ENCODE data around the gene PRMT7.

PRMT7 gene

GRCh38 chr16:68351463-68351862 is 40.6 kb downstream of the PRMT7 start:
- no peak for DNase-seq (ENCODE audit: low read depth)
- no peak for TF ChIP-seq CTCF (IDR thresholded peaks at IDR 0.05; ENCODE audit: control insufficient read depth, insufficient read depth, low read depth, low read length, missing control alignments)
- H3K4me3 ChIP-seq (ENCODE audit: control insufficient read depth, low read depth, low read length) = no peak overlapping the region

- H3K4me3 ChIP-seq (ENCODE audit: control insufficient read depth, low read depth, low read length) = no peak overlapping the region
- DNase-seq (ENCODE audit: low read depth) = no peak
Observed at GRCh38 chr16:68351991-68352431, 41.2 kb downstream of the PRMT7 start.

GRCh38 chr16:68353366-68353765 is 42.5 kb downstream of the PRMT7 start:
- no peak for DNase-seq (ENCODE audit: low read depth)
- TF ChIP-seq CTCF (IDR thresholded peaks at IDR 0.05; ENCODE audit: control insufficient read depth, insufficient read depth, low read depth, low read length, missing control alignments) = no peak
- H3K4me3 ChIP-seq (ENCODE audit: control insufficient read depth, low read depth, low read length) = no peak overlapping the region

More at GRCh38 chr16:68351991-68352431, 41.2 kb downstream of the PRMT7 start:
- TF ChIP-seq CTCF (IDR thresholded peaks at IDR 0.05; ENCODE audit: control insufficient read depth, insufficient read depth, low read depth, low read length, missing control alignments) = no peak

GRCh38 chr16:68354816-68355215 is 44.0 kb downstream of the PRMT7 start:
- DNase-seq (ENCODE audit: low read depth) = no peak
- no peak for TF ChIP-seq CTCF (IDR thresholded peaks at IDR 0.05; ENCODE audit: control insufficient read depth, insufficient read depth, low read depth, low read length, missing control alignments)
- H3K4me3 ChIP-seq (ENCODE audit: control insufficient read depth, low read depth, low read length) = no peak overlapping the region

- TF ChIP-seq CTCF (IDR thresholded peaks at IDR 0.05; ENCODE audit: control insufficient read depth, insufficient read depth, low read depth, low read length, missing control alignments) = no peak
- no peak overlapping the region for H3K4me3 ChIP-seq (ENCODE audit: control insufficient read depth, low read depth, low read length)
- DNase-seq (ENCODE audit: low read depth) = no peak
Observed at GRCh38 chr16:68355447-68356248, 44.8 kb downstream of the PRMT7 start.

- H3K4me3 ChIP-seq (ENCODE audit: control insufficient read depth, low read depth, low read length) = no peak overlapping the region
- no peak for DNase-seq (ENCODE audit: low read depth)
- no peak for TF ChIP-seq CTCF (IDR thresholded peaks at IDR 0.05; ENCODE audit: control insufficient read depth, insufficient read depth, low read depth, low read length, missing control alignments)
Observed at GRCh38 chr16:68356249-68356918, 45.6 kb downstream of the PRMT7 start.

Data from AG09309 (cell line).